CD4-positive, alpha-beta T cell treated with Interleukin-4 for 1 hour (primary cell): Measurements from ENCODE around the gene BRF1.
A peak's percentile ranks its signal among the peaks of the same experiment; 100 is the strongest.

ENCODE experiments used
- DNase-seq, 2 donors: peaks; one replicate each; pipeline ENCODE4 v3.0.0-alpha.2; 2020 to 2022

The BRF1 gene

GRCh38 chr14:105168496-105168978 is 132.3 kb downstream of the BRF1 start, which contains the start of gene JAG2:
Gene JAG2 (minus strand): TSS chr14:105168776. CDS start chr14:105168420, 356 bp downstream.
- peak; percentile 50 to 62 for DNase-seq

- no peak for DNase-seq
Observed at GRCh38 chr14:105168093-105168420, 132.7 kb downstream of the BRF1 start.

DNA sequence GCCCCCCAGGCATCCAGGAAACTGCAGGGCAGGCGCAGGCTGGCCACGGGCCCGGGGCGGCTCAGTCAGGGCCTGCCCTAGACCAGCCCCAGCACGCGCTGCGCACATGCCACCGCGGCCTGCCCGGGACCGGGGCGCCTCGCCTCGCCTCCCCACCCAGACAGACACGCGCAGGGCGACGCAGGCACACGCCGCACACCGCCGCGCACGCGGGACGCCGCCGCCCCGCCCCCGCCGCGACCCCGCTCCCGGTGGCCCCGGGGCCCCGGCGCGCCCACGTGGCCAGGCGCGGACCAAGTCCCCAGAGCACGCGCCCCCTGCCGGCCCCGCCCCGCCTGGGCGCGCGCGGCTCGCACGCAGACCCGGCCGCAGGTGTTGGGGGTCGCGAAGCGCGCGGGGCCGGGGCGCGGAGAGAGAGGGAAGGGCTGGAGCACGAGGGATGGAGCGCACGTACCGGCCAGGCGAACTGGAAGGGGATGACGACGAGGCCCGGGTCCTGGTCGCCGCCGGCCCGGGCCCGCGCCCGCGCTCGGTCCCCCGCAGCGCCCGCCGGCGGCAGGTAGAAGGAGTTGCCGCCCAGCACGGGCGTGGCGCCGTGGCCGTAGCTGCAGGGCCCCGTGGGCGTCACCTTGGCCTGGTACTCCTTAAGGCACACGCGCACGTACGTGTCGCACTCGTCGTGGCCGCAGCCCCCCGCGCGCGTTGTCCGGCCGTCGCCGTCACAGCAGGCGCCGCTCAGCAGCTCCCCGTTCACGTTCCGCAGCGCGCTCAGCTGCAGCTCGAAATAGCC is 133.3 kb downstream of the BRF1 start:
- no peak for DNase-seq

DNA sequence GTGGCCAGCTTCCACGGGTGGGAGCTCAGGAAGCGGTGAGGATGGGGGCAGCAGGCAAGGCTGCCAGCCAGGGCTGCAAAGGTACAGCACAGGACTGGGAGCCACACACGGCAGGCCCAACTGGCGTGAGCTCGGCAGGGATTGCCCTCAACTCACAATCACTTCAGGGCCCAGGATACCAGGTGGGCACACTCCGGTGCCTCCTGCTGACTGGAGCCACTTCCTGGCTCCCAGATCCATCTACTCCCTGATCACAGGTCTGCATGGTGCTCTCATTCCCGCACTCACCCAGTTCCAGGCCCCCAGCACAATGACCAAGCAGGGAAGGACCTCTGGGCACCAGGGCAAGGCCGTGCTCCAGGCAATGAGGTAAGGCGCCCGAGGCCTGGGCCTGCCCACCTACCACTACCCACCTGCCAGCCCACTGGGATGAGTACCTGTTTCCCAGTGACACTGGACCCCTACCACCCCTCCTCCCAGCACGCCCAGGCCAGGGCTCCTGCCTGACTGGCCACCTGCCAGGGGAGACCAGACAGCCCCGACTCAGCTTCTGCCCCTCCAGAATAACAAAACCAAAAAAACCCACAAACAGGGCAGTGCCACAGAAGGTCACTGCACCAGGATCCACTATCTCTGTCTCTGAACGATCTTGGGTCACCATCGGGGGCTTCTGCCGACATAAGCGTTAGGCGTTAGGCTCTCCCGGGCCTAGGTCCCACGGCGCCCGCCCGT is 134.1 kb downstream of the BRF1 start:
- DNase-seq, result no peak

- DNase-seq, result no peak
Observed at GRCh38 chr14:105165761-105166485, 134.9 kb downstream of the BRF1 start.

DNA sequence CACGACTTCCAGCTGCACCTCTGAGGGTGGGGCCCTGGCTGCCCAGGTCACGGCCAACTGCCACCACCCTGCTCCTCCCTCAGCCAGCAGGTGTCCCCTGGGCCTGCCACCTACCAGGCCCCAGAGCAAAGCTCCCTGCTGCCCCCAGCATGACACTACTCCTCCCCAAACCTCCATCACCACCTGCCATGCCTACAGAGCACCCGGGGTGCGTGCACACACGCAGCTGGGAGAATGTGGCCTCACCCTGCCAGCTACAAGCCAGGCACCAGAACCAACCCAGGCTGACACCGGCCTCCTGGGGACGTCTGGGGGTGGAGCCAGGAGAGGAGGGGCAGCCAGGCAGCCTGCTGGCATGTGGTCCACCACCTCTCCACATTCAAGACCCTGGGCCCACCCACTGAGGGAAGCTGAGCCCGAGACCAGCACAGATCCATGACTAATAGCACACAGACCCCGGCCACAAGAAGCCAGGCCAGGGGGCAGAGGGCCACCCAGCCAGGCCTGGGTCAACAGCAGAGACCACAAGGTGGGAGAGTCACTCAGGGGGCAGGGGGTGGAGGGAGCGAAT is 135.6 kb downstream of the BRF1 start:
- no peak for DNase-seq

GRCh38 chr14:105163040-105163742 is 137.6 kb downstream of the BRF1 start:
- DNase-seq, result no peak

DNA sequence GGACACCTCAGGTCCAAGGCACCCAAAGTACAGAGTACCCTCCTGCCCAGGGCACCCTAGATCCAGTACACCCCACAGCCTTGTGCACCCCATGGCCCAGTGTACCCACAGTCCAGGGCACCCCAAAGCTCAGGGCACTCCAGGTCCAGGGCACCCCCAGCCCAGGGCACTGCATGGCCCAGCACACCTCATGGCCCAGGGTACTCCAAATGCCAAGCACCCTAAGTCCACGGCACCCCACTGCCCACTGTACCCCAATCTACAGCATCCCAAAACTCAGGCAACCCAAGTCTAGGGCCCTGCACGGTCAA is 138.2 kb downstream of the BRF1 start:
- DNase-seq, result no peak

DNA sequence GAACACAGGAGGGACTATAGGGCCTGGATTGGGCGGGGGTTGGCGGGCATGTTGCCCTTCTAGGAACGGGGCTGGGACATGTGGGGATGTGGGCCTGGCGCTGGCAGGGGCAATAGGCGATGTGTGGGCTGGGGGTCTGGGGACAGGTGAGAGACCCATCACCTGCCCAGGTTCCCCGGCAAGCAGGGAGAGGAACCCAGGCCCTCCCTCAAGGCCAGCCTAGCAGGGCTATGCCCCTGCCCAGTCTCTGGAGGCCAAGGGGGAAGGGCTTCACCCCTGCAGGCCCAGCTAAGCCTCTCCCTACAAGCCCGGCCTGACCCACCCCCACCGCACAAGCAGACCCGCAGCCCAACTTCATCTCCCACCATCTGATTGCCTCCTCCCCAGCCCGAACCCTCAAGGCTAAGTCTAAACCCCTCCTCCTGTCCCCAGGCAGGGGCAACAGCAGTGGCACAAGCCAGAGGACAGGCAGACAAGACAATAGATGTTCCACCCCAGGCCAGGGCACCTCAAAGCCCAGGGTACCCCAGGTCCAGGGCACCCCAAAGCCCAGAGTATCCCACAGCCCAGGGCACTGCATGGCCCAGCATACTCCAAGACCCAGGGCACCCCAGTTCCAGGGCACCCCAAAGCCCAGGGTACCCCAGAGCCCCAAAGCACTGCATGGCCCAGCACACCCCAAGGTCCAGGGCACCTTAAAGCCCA is 138.7 kb downstream of the BRF1 start:
- no peak for DNase-seq

DNA sequence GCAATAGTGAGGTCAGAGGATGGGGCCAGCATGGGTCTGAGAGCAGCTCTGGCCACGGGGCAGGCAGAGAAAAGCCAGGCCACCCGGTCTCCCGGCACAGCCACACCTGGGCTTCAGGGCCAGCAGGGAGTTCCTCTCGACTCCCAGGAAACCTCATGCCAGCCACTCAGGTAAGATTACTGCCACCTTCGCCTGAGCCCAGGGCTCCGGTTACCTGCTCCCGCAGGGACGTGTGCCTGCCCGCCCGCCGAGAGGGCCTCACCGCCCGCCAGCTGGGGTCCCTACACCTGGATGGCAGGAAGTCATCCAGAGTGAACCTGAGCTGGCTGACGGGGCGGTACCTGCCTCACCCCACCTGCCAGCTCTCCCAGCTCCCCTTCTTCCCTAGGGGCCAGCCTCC is 139.5 kb downstream of the BRF1 start:
- no peak for DNase-seq

DNA sequence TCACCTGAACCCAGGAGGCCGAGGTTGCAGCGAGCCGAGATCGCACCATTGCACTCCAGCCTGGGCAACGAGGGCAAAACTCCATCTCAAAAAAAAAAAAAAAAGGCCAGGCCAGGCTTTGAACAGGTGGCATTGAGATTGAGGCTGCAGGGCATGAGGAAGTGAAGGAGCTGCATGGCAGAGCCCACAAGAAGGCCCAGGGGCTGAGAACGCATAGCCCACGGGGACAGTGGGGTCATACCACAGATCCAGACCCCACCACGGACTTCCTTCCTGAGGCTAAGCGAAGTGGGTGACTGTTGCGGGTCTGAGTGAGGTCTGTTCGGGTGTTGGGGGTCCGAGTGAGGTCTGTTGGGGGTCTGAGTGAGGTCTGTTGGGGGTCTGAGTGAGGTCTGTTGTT is 140.0 kb downstream of the BRF1 start:
- DNase-seq, result no peak

- DNase-seq, result no peak
Observed at GRCh38 chr14:105159344-105159743, 141.5 kb downstream of the BRF1 start.
